Measurements from ENCODE around the gene DSG1. TPM values are rescaled to one million over a fixed set of nuclear protein-coding genes. Genes with fewer than 3 reads are reported as not detected.
"Not testable (repeated sequence)": the region's sequence is repeated elsewhere in the genome, so short reads cannot be mapped to it uniquely, and the experiment has no call there.

The DSG1 gene
- total RNA-seq: not detected

DNA sequence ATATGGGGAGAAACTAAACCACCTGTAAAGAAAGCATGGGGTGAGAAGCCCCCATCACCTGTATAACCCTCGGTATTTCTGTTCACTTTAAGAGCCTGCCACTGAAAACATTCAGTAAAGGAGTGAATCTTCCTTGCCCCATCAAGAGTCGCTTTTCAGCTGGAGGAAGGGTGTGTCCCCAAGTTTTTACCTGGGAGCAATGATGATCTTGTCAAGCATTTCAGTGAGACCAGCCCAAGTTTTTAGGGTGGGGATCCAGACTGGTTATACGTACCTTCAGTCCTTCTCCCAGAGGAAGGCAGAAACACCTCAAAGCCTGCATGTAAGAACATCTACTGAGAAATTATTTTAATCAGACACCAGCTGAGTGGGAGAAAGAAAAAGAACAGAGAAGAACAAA lies at the start of gene DSG1:
Gene DSG1, plus strand, starts transcription at position 301 of the 400 bp plus-strand sequence. CDS start 141 bp downstream, outside the sequence.
- Mint-ChIP-seq H3K27ac (no peak within 1 kb of the TSS), H3K27me3 (ENCODE audit: low read depth) (no peaks in the 10 kb centered on the region), H3K36me3 (ENCODE audit: low read depth) (no peaks in the 10 kb centered on the region), H3K4me1 (ENCODE audit: low read depth) (no peaks in the 10 kb centered on the region), H3K9me3 (ENCODE audit: insufficient read depth) (no peaks in the 10 kb centered on the region), H3K4me3 (no peak within 1 kb of the TSS)
- no peak for ATAC-seq
- ChIA-PET POLR2A (no interaction called here), CTCF (no interaction called here)
- no peak for DNase-seq

DNA sequence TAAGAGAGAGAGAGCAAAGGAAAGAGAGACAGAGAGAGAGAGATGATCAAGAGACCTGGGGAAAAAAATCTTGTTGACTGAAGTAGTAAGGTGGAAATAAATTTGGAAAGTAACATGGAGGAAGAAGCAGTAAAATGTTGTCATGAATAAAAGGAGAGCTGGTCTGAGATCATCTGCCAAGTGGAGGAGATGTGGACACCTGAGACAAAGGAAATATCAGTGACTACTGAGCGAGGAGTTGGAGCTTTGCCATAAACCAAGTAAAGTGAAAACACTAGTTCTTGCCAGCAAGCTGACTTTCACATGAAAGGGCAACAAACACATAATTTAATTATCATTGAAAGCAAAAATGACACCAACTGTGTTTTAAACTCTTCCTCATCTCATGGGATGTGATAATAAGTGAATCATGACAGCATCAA lies 49.0 kb upstream of the DSG1 start:
- Mint-ChIP-seq H3K4me1 (ENCODE audit: low read depth) (no peaks in the 10 kb centered on the region), H3K9me3 (ENCODE audit: insufficient read depth) (no peaks in the 10 kb centered on the region), H3K36me3 (ENCODE audit: low read depth) (no peaks in the 10 kb centered on the region), H3K27ac (no peak overlapping the region), H3K27me3 (ENCODE audit: low read depth) (no peaks in the 10 kb centered on the region), H3K4me3 (no peak overlapping the region)
- ChIA-PET POLR2A (no interaction called here), CTCF (no interaction called here)
- ATAC-seq: no peak
- DNase-seq: no peak

DNA sequence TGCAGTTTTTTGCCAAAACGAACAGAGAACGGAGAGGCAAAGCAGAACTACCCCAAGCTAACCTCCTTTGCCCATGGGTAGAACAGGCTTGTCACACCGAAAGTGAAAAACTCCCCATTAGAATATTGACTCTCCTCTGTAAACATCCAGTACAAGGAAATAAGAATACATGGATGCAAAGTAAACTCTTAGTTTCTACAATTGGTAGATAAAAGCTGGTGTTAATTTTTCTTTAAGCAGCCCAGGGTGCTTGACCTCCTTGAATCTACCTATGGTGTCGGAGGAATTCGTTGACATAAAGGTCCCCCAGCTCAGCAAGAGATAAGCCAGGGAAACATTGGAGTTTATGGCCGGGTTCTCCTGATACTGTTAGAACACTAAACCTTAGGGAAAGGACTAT lies 48.4 kb upstream of the DSG1 start:
- H3K27me3 Mint-ChIP-seq (ENCODE audit: low read depth): no peaks in the 10 kb centered on the region
- no peak overlapping the region for H3K4me3 Mint-ChIP-seq
- DNase-seq: no peak
- H3K4me1 Mint-ChIP-seq (ENCODE audit: low read depth): no peaks in the 10 kb centered on the region
- no peaks in the 10 kb centered on the region for H3K36me3 Mint-ChIP-seq (ENCODE audit: low read depth)
- POLR2A ChIA-PET: no interaction called here
- ATAC-seq: no peak
- H3K9me3 Mint-ChIP-seq (ENCODE audit: insufficient read depth): no peaks in the 10 kb centered on the region
- CTCF ChIA-PET: no interaction called here
- no peak overlapping the region for H3K27ac Mint-ChIP-seq

DNA sequence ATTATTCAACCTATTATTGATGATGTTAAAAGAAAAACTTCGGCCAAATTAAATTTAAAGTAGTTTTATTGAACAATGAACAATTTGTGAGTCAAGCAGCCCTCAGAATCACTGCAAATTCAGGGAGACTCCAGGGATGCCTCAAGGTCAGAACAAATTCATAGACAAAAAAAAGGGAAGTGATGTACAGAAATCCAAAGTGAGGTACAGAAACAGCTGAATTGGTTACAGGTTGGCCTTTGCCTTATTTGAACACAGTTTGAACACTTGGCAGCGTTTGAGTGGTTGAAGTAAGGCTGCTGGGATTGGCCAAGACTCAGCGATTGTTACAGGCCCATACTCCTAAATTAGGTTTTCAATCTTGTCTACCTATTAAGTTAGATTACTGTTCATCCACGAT lies 47.4 kb upstream of the DSG1 start:
- H3K9me3 Mint-ChIP-seq (ENCODE audit: insufficient read depth): no peaks in the 10 kb centered on the region
- no peaks in the 10 kb centered on the region for H3K27me3 Mint-ChIP-seq (ENCODE audit: low read depth)
- ChIA-PET POLR2A (no interaction called here), CTCF (no interaction called here)
- ATAC-seq (no peak), DNase-seq (no peak)
- H3K4me3 Mint-ChIP-seq: no peak overlapping the region
- no peaks in the 10 kb centered on the region for H3K36me3 Mint-ChIP-seq (ENCODE audit: low read depth)
- no peak overlapping the region for H3K27ac Mint-ChIP-seq
- no peaks in the 10 kb centered on the region for H3K4me1 Mint-ChIP-seq (ENCODE audit: low read depth)

DNA sequence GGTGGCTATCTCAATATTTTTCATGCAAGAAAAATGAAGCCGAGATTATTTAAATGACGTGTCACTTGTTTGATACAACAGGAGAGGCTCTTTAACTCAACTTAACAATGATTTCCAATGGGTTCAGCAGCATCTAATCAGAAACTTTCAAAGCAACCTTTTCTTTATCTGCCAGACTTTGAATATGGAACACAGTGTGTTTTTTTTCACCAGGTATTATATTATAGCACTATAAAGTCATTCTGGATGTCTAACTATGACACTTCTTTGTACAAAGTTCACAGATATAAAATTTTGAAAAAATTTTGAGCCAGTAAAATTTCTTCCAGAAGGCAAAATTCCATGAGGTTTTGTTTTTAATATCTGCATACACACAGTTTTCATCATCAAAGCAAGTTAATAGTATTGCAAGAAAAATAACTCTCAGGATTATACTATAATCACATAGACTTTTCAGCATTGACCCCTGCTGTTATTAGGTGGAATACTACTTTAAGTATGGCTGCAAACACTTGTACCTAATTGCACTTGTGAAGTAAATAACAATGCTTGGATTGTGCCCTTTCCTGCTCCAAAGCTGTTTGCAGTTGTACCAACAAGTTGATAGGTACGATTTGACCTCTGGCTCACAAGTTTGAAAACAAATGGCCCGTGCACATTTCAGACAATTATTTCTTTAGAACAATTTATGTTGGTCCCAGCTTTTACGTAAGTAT lies 44.0 kb upstream of the DSG1 start:
- CTCF ChIA-PET: no interaction called here

DNA sequence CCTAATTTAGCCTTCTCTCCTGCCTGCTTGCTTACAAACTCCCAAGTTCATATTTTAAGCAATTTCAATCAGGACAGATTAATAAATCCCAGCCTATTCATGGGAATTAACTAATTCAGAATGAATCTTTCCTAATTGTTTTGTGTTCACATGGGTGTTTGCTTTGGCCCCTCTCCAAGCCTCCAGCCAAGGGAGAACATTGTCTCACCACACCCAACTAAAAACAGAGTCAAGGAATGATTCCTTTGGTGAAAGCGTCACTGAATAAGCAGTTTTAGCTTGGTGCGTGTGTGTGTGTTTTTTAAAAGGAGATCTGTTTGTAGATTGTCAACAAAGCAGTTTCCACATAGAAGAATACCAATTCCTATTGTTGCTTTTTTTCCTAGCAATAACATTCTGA lies 43.0 kb upstream of the DSG1 start:
- ATAC-seq: no peak
- ChIA-PET POLR2A (no interaction called here), CTCF (no interaction called here)
- Mint-ChIP-seq H3K27ac (no peak overlapping the region), H3K27me3 (ENCODE audit: low read depth) (no peaks in the 10 kb centered on the region), H3K4me1 (ENCODE audit: low read depth) (no peaks in the 10 kb centered on the region), H3K9me3 (ENCODE audit: insufficient read depth) (no peaks in the 10 kb centered on the region), H3K36me3 (ENCODE audit: low read depth) (no peaks in the 10 kb centered on the region), H3K4me3 (no peak overlapping the region)
- DNase-seq: no peak

More for the DNA sequence above, 44.0 kb upstream of the DSG1 start:
- DNase-seq (no peak), ATAC-seq (no peak)
- POLR2A ChIA-PET: no interaction called here
- H3K9me3 Mint-ChIP-seq (ENCODE audit: insufficient read depth): no peaks in the 10 kb centered on the region
- no peak overlapping the region for H3K4me3 Mint-ChIP-seq
- H3K4me1 Mint-ChIP-seq (ENCODE audit: low read depth): no peaks in the 10 kb centered on the region
- H3K27me3 Mint-ChIP-seq (ENCODE audit: low read depth): no peaks in the 10 kb centered on the region
- no peaks in the 10 kb centered on the region for H3K36me3 Mint-ChIP-seq (ENCODE audit: low read depth)
- no peak overlapping the region for H3K27ac Mint-ChIP-seq

DNA sequence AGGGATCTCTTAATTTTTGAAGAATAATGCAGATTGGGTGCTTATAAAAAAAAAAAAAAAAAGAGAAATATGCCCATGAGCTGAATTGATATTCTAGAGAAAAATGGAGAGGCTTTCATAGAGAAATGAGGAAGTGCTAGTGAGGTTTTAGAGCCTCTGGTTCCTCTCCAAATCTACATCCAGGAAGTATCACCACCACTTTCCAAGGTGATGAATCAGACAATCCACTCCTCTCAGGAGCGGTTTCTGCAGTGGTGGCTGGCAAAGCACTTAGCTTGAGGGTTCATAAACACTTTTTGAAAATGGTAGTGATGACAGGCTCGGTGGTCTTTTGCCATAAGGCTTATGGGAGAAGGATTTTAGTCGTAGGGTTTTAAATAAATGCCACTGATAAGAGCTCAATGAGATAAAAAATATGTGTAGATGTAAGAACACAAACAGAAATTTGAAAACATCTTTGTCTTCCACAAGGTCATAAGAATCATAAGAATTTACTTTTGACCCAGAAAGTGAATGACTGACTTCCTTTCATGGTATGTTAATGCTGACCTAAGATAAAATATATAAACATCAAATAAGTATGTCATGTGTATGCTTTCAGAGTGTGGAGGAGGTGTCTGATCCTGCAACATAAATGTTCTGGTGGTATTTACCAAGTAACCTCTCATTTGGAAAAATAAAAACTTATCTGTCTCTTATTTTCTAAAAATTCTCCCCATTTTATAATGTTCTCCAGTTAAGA lies 42.1 kb upstream of the DSG1 start:
- CTCF ChIA-PET: no interaction called here
- H3K27me3 Mint-ChIP-seq (ENCODE audit: low read depth): no peaks in the 10 kb centered on the region
- H3K36me3 Mint-ChIP-seq (ENCODE audit: low read depth): no peaks in the 10 kb centered on the region
- H3K4me3 Mint-ChIP-seq: no peak overlapping the region
- POLR2A ChIA-PET: no interaction called here
- H3K27ac Mint-ChIP-seq: no peak overlapping the region
- DNase-seq: no peak
- no peaks in the 10 kb centered on the region for H3K4me1 Mint-ChIP-seq (ENCODE audit: low read depth)
- no peaks in the 10 kb centered on the region for H3K9me3 Mint-ChIP-seq (ENCODE audit: insufficient read depth)
- no peak for ATAC-seq

DNA sequence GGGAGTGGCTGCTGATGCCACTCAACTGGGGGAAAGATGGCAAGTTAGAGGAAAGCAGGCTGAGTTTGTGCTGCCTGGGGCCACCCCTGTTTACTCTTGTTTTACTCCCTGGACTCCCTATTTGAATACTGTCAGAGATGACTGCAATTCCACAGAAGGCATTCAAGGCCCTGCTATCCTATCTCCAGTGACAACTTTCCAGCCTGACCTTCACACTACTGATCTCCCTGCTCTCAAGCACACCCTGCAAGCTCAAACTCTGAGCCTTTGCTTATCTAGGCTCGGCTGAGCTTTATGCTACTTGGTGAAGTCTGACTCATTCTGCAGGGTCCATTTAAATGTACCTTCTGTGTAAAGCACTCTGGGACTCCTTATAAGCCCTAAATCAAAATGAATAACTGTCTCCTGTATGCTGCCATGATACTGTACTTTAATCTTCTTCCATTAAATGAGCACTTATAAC lies 39.3 kb upstream of the DSG1 start:
- ATAC-seq (no peak), DNase-seq (no peak)
- Mint-ChIP-seq H3K36me3 (ENCODE audit: low read depth) (no peaks in the 10 kb centered on the region), H3K27me3 (ENCODE audit: low read depth) (no peaks in the 10 kb centered on the region), H3K27ac (no peak overlapping the region), H3K4me3 (no peak overlapping the region), H3K9me3 (ENCODE audit: insufficient read depth) (no peaks in the 10 kb centered on the region), H3K4me1 (ENCODE audit: low read depth) (no peaks in the 10 kb centered on the region)
- CTCF ChIA-PET: no interaction called here
- POLR2A ChIA-PET: no interaction called here

DNA sequence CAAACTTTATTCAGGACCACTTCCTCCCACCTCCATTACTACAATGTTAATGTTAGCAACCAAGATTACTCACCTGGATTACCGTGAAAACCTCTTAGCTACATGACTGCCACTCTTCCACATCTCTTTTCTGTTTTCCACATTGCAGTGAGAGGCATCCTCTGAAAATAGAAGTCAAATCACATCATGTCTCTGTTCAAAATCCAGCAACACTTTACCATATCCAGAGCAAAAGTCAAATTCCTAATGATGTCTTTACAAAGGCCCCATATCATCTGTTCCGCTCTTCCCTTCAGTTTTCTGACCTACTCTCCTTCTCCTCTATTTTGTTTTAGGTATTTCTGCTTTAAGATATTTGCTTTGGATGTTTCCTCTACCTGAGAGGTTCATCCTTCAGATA lies 37.5 kb upstream of the DSG1 start:
- no peaks in the 10 kb centered on the region for H3K27me3 Mint-ChIP-seq (ENCODE audit: low read depth)
- DNase-seq: no peak
- ChIA-PET POLR2A (no interaction called here), CTCF (no interaction called here)
- H3K27ac Mint-ChIP-seq: no peak overlapping the region
- no peak for ATAC-seq
- H3K9me3 Mint-ChIP-seq (ENCODE audit: insufficient read depth): no peaks in the 10 kb centered on the region
- no peak overlapping the region for H3K4me3 Mint-ChIP-seq
- no peaks in the 10 kb centered on the region for H3K36me3 Mint-ChIP-seq (ENCODE audit: low read depth)
- H3K4me1 Mint-ChIP-seq (ENCODE audit: low read depth): no peaks in the 10 kb centered on the region

DNA sequence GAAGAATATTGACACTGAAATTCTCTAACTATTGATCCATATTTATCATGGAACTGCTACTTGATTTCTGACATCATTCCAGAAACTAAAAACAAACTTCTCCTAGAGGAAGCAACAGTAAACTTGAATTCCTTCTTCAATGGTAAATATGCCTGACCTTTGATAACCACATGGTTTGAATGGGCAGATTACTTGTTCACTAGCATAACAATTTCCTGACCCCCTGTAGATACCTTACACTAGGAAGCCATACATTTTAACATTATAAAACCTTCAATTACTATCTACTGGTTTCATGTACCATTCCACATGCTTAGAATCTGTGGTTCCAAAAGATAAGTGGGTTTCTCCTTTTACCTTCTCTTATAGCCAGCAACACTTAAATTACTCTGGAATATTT lies 36.5 kb upstream of the DSG1 start:
- H3K4me3 Mint-ChIP-seq: no peak overlapping the region
- no peaks in the 10 kb centered on the region for H3K4me1 Mint-ChIP-seq (ENCODE audit: low read depth)
- ChIA-PET CTCF (no interaction called here), POLR2A (no interaction called here)
- no peak overlapping the region for H3K27ac Mint-ChIP-seq
- DNase-seq: no peak
- no peaks in the 10 kb centered on the region for H3K36me3 Mint-ChIP-seq (ENCODE audit: low read depth)
- H3K9me3 Mint-ChIP-seq (ENCODE audit: insufficient read depth): no peaks in the 10 kb centered on the region
- ATAC-seq: no peak
- H3K27me3 Mint-ChIP-seq (ENCODE audit: low read depth): no peaks in the 10 kb centered on the region

DNA sequence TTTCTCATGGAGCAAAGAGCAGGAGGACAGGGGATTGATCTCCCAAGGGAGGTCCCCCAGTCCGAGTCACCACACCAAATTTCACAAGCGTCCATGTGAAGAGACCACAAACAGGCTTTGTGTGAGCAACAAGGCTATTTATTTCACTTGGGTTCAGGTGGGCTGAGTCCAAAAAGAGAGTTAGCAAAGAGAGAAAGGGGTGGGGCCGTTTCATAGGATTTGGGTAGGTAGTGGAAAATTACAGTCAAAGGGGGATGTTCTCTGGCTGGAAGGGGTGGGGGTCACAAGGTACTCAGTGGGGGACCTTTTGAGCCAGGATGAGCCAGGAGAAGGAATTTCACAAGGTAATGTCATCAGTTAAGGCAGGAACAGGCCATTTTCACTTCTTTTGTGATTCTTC lies 28.5 kb upstream of the DSG1 start:
- H3K36me3 Mint-ChIP-seq (ENCODE audit: low read depth); H3K27me3 Mint-ChIP-seq (ENCODE audit: low read depth); H3K4me1 Mint-ChIP-seq (ENCODE audit: low read depth); CTCF ChIA-PET; POLR2A ChIA-PET; H3K4me3 Mint-ChIP-seq; H3K27ac Mint-ChIP-seq; ATAC-seq; DNase-seq: not testable (repeated sequence)
- H3K9me3 Mint-ChIP-seq (ENCODE audit: insufficient read depth): peaks cover 19% of the 10 kb centered on the region

DNA sequence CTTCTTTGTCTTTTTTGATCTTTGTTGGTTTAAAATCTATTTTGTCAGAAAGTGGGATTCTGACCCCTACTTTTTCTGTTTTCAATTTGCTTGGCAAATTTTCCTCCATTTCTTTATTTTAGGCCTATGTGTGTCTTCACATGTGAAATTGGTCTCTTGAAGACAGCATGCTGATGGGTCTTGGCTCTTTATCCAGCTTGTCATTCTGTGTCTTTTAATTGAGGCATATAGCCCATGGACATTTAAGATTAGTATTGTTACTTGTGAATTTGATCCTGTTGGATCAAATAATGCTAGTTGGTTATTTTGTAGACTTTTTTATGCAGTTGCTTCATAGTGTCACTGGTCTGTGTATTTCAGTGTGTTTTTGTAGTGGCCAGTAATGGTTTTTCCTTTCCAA lies 26.3 kb upstream of the DSG1 start:
- no peak overlapping the region for H3K4me3 Mint-ChIP-seq
- H3K36me3 Mint-ChIP-seq (ENCODE audit: low read depth): no peaks in the 10 kb centered on the region
- ChIA-PET CTCF (no interaction called here), POLR2A (no interaction called here)
- DNase-seq: no peak
- H3K27ac Mint-ChIP-seq: no peak overlapping the region
- peaks cover 19% of the 10 kb centered on the region for H3K9me3 Mint-ChIP-seq (ENCODE audit: insufficient read depth)
- no peaks in the 10 kb centered on the region for H3K4me1 Mint-ChIP-seq (ENCODE audit: low read depth)
- no peak for ATAC-seq
- no peaks in the 10 kb centered on the region for H3K27me3 Mint-ChIP-seq (ENCODE audit: low read depth)

Measured in activated CD8-positive, alpha-beta T cell treated with anti-CD3 and anti-CD28 coated beads, Interleukin-2, amount 10 ng/mL, durations not matched to agents 7 days and 5 days (primary cell).